Ishikawa (cell line): Measurements from ENCODE around the gene ITGA1.

ENCODE experiments used
- CEBPB ChIP-seq: IDR thresholded peaks from 2 replicates; pipeline ENCODE4 v1.6.1; 2012
- EGR1 ChIP-seq: IDR thresholded peaks from 2 replicates; pipeline ENCODE4 v1.6.1; 2012
- EP300 ChIP-seq: IDR thresholded peaks from 2 replicates; pipeline ENCODE4 v1.6.1; 2012; ENCODE audit warnings: borderline replicate concordance
- FOXM1 ChIP-seq: IDR thresholded peaks from 2 replicates; pipeline ENCODE4 v1.6.1; 2012; ENCODE audit warnings: low read depth, borderline replicate concordance
- NFIC ChIP-seq: IDR thresholded peaks from 2 replicates; pipeline ENCODE4 v1.6.1; 2012
- RAD21 ChIP-seq: IDR thresholded peaks from 2 replicates; pipeline ENCODE4 v1.6.1; 2012; ENCODE audit warnings: low read depth
- REST ChIP-seq: IDR thresholded peaks from 2 replicates; pipeline ENCODE4 v1.6.1; 2012; ENCODE audit warnings: low read depth, mild to moderate bottlenecking
- TAF1 ChIP-seq: IDR thresholded peaks from 2 replicates; pipeline ENCODE4 v1.6.1; 2012; ENCODE audit warnings: low read depth, mild to moderate bottlenecking
- TEAD4 ChIP-seq: IDR thresholded peaks from 2 replicates; pipeline ENCODE4 v1.6.1; 2012
- YY1 ChIP-seq: IDR thresholded peaks from 2 replicates; pipeline ENCODE4 v1.6.1; 2012; ENCODE audit warnings: low read depth
- ZBTB7A ChIP-seq: IDR thresholded peaks from 2 replicates; pipeline ENCODE4 v1.6.1; 2012; ENCODE audit warnings: low read depth
- TF ChIP-seq, protein P1 (sequence below): IDR thresholded peaks from 2 replicates; pipeline ENCODE4 v1.6.1; 2012
- TF ChIP-seq, protein P2 (sequence below): IDR thresholded peaks from 2 replicates; pipeline ENCODE4 v1.6.1; 2012

DNA sequence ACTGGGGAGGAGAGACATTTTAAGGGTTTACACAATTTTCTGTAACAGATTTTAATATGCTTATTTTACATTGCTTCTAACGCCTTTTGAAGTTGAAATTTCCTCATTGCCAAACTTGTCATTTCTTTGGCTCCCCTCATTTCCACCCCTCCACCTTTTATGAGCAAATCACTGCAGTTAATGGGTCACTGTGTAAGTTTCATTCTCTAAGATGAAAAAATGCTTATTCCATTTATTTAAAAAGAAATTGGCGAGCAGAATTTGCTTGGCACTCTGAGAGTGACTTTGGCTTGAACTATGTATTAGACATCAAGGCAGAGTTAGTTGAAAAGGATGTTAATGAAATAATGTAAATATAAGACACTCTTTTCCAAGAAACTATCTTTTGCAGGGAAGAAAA lies 66.6 kb downstream of the ITGA1 start:
- no peak for TF ChIP-seq CEBPB
- no peak for TF ChIP-seq EP300
- TF ChIP-seq TEAD4, result no peak
- TF ChIP-seq, protein P1, sequence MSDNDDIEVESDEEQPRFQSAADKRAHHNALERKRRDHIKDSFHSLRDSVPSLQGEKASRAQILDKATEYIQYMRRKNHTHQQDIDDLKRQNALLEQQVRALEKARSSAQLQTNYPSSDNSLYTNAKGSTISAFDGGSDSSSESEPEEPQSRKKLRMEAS, result no peak
- TF ChIP-seq REST, result no peak
- TF ChIP-seq NFIC, result no peak
- no peak for TF ChIP-seq YY1
- TF ChIP-seq RAD21, result no peak
- TF ChIP-seq, protein P2, sequence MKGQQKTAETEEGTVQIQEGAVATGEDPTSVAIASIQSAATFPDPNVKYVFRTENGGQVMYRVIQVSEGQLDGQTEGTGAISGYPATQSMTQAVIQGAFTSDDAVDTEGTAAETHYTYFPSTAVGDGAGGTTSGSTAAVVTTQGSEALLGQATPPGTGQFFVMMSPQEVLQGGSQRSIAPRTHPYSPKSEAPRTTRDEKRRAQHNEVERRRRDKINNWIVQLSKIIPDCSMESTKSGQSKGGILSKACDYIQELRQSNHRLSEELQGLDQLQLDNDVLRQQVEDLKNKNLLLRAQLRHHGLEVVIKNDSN, result no peak
- no peak for TF ChIP-seq EGR1
- no peak for TF ChIP-seq TAF1
- TF ChIP-seq ZBTB7A, result no peak
- TF ChIP-seq FOXM1, result no peak
